CD14-positive monocyte (primary cell): Measurements from ENCODE around the gene PQBP1. TPM values are rescaled to one million over a fixed set of nuclear protein-coding genes. Genes with fewer than 3 reads are reported as not detected.

Experiments
- DNase-seq, 3 donors: peaks; one replicate each; pipeline ENCODE4 v3.0.0-alpha.2; 2011 to 2022
- H2AFZ ChIP-seq: 2 replicates; pipeline ENCODE4 v1.6.0; 2012; ENCODE audit warnings: mild to moderate bottlenecking, low read depth, low read length, inconsistent platforms; ENCODE audit not compliant: insufficient read depth, poor library complexity, severe bottlenecking
- H3K27ac ChIP-seq, 2 donors: 1 replicate in 1 of 2; 2 replicates in 1 of 2; pipeline ENCODE4 v1.5.1; 2012 to 2013; ENCODE audit warnings: low read length in 2 of 2, control low read depth in 1 of 2, inconsistent platforms in 1 of 2, low read depth in 1 of 2, mild to moderate bottlenecking in 1 of 2
- H3K27me3 ChIP-seq, 2 donors: one replicate each; pipeline versions ENCODE4 v1.6.0 to v1.6.1; 2011 to 2013; ENCODE audit warnings: low read length in 2 of 2; ENCODE audit not compliant: control insufficient read depth in 2 of 2, insufficient read depth in 2 of 2
- H3K36me3 ChIP-seq, 2 donors: replicated peaks in 1 of 2; 1 replicate in 1 of 2; 2 replicates in 1 of 2; pipeline versions ENCODE4 v1.5.1 to v1.6.1; 2012 to 2013; ENCODE audit warnings: low read length in 2 of 2, control low read depth in 1 of 2, inconsistent platforms in 1 of 2, mild to moderate bottlenecking in 1 of 2; ENCODE audit not compliant: insufficient read depth in 2 of 2, control insufficient read depth in 1 of 2
- H3K4me1 ChIP-seq, 2 donors: 1 replicate in 1 of 2; 2 replicates in 1 of 2; pipeline versions ENCODE4 v1.5.1 to v1.6.1; 2012 to 2013; ENCODE audit warnings: low read length in 2 of 2, control low read depth in 1 of 2, inconsistent platforms in 1 of 2, mild to moderate bottlenecking in 1 of 2, moderate library complexity in 1 of 2; ENCODE audit not compliant: insufficient read depth in 2 of 2, control insufficient read depth in 1 of 2
- H3K4me2 ChIP-seq: replicated peaks from 2 replicates; pipeline ENCODE3; 2012; ENCODE audit warnings: low read length, moderate library complexity, mild to moderate bottlenecking; ENCODE audit not compliant: poor library complexity, severe bottlenecking; ENCODE audit errors: extremely low read depth
- H3K4me3 ChIP-seq, 3 experiments: fragments of 200-600 bp in 1 of 3; sonication (generic) in 1 of 3; replicated peaks in 1 of 3; 1 replicate in 2 of 3; 2 replicates in 1 of 3; pipeline ENCODE4 v1.5.1; 2011 to 2013; ENCODE audit warnings: low read length in 3 of 3, mild to moderate bottlenecking in 3 of 3, control low read depth in 2 of 3, low read depth in 2 of 3, inconsistent platforms in 1 of 3, moderate library complexity in 1 of 3
- H3K79me2 ChIP-seq: 2 replicates; pipeline ENCODE4 v1.6.0; 2012; ENCODE audit warnings: mild to moderate bottlenecking, control low read depth, inconsistent platforms, low read length, moderate library complexity; ENCODE audit not compliant: insufficient read depth
- H3K9ac ChIP-seq: 2 replicates; pipeline ENCODE4 v1.6.0; 2017; ENCODE audit warnings: low read length, mild to moderate bottlenecking; ENCODE audit not compliant: insufficient read depth, poor library complexity, severe bottlenecking
- H3K9me3 ChIP-seq, 2 donors: replicated peaks in 1 of 2; 1 replicate in 1 of 2; 2 replicates in 1 of 2; pipeline versions ENCODE4 v1.5.1 to v1.6.1; 2012 to 2013; ENCODE audit warnings: low read length in 2 of 2, control low read depth in 1 of 2; ENCODE audit not compliant: control insufficient read depth in 1 of 2, insufficient read depth in 1 of 2
- H4K20me1 ChIP-seq: 2 replicates; pipeline ENCODE4 v1.6.0; 2012; ENCODE audit warnings: mild to moderate bottlenecking, low read length, control low read depth, moderate library complexity; ENCODE audit not compliant: insufficient read depth
- H3K27ac Mint-ChIP-seq, 7 donors: one replicate each; pipeline ENCODE4 v1.8.0; 2020; ENCODE audit warnings: mild to moderate bottlenecking in 7 of 7, mixed read lengths in 7 of 7, moderate library complexity in 6 of 7, inconsistent platforms in 2 of 7
- H3K27me3 Mint-ChIP-seq, 3 donors: one replicate each; pipeline ENCODE4 v1.8.0; 2021 to 2022; ENCODE audit warnings: low read depth in 3 of 3, mild to moderate bottlenecking in 3 of 3, mixed read lengths in 3 of 3, moderate library complexity in 3 of 3, inconsistent platforms in 1 of 3
- H3K36me3 Mint-ChIP-seq, 2 donors: one replicate each; pipeline ENCODE4 v1.8.0; 2020; ENCODE audit warnings: mixed read lengths in 2 of 2, inconsistent platforms in 1 of 2, mild to moderate bottlenecking in 1 of 2
- H3K4me1 Mint-ChIP-seq: one replicate; pipeline ENCODE4 v1.8.0; 2020; ENCODE audit warnings: mild to moderate bottlenecking, mixed read lengths
- H3K4me3 Mint-ChIP-seq, 2 donors: one replicate each; pipeline ENCODE4 v1.8.0; 2020; ENCODE audit warnings: mild to moderate bottlenecking in 2 of 2, mixed read lengths in 2 of 2, moderate library complexity in 1 of 2
- H3K9me3 Mint-ChIP-seq, 7 donors: one replicate each; pipeline ENCODE4 v1.8.0; 2020 to 2022; ENCODE audit warnings: mixed read lengths in 7 of 7, mild to moderate bottlenecking in 6 of 7, moderate library complexity in 6 of 7, inconsistent platforms in 2 of 7
- CTCF ChIP-seq: fragments of 200-600 bp; IDR thresholded peaks from one replicate; pipeline ENCODE4 v1.8.0; 2022; ENCODE audit warnings: antibody characterized with exemption, mild to moderate bottlenecking
- WGBS: methylation state at CpG from one replicate; pipeline ENCODE4 v1.1.5; 2013; ENCODE audit warnings: missing lambda C conversion rate; ENCODE audit not compliant: insufficient coverage; 5-methylcytosine and 5-hydroxymethylcytosine counted together
- intact Hi-C, 2 donors: fragments of 100-400 bp; cut with micrococcal nuclease; formaldehyde crosslinking; loops; one replicate each; pipeline versions ENCODE4 v1.15.0 to v1.15.1; 2023
- polyA plus RNA-seq, 3 donors: library from polyadenylated mRNA; depleted of rRNA in 1 of 3; unstranded in 2 of 3; stranded (reverse) in 1 of 3; fragments of 300-500 nt in 2 of 3; fragments of >200 nt in 1 of 3; fragmentation: Illumina TruSeq in 2 of 3; gene quantifications; 1 replicate in 2 of 3; 2 replicates in 1 of 3; pipeline ENCODE4 v1.2.3, GENCODE V29; 2012 to 2021

PQBP1 gene
- polyA plus RNA-seq, 3 donors, result 71.7 to 129 (median 78.3) TPM

- no peak overlapping the region for H3K4me3 ChIP-seq
- H3K4me2 ChIP-seq, result no peak overlapping the region
- no peak for TF ChIP-seq CTCF
- peaks cover 13% of the 10 kb centered on the region for H4K20me1 ChIP-seq
- H3K4me1 Mint-ChIP-seq, result no peaks in the 10 kb centered on the region
- H3K27me3 Mint-ChIP-seq, result peaks cover 0 to 3% (median 0%) of the 10 kb centered on the region in 3 donors
- H3K4me1 ChIP-seq, result no peaks in the 10 kb centered on the region
- no peak overlapping the region for H3K4me3 Mint-ChIP-seq
- H3K9me3 Mint-ChIP-seq, result peaks cover 0 to 3% (median 0%) of the 10 kb centered on the region in 7 donors
- intact Hi-C loops, result no loop called here
- H3K36me3 ChIP-seq, result peaks cover 34 to 65% of the 10 kb centered on the region in 2 donors
- H2AFZ ChIP-seq, result no peak overlapping the region
- H3K36me3 Mint-ChIP-seq, result peaks cover 35 to 58% of the 10 kb centered on the region in 2 donors
- no peaks in the 10 kb centered on the region for H3K9me3 ChIP-seq
- no peak overlapping the region for H3K9ac ChIP-seq
- peak overlapping the region in 1 of 7 donors; percentile 13 for H3K27ac Mint-ChIP-seq
- H3K27ac ChIP-seq, result no peak overlapping the region
- no peaks in the 10 kb centered on the region for H3K27me3 ChIP-seq
- H3K79me2 ChIP-seq, result peaks cover under 1% of the 10 kb centered on the region
- WGBS, result 98% methylated on average over 10 of the region's 14 CpGs
- DNase-seq, result no peak
Observed at GRCh38 chrX:48904626-48905025, 6.9 kb downstream of the PQBP1 start.

- Histone ChIP-seq H3K27me3 (no peaks in the 10 kb centered on the region), H3K9ac (no peak overlapping the region), H4K20me1 (peaks cover 11% of the 10 kb centered on the region), H3K4me3 (no peak overlapping the region), H2AFZ (no peak overlapping the region), H3K36me3 (peaks cover 34 to 66% of the 10 kb centered on the region in 2 donors), H3K9me3 (no peaks in the 10 kb centered on the region), H3K4me2 (no peak overlapping the region), H3K79me2 (peaks cover 5% of the 10 kb centered on the region), H3K4me1 (peaks cover under 1 to 2% of the 10 kb centered on the region in 2 donors), H3K27ac (no peak overlapping the region)
- TF ChIP-seq CTCF, result no peak
- Mint-ChIP-seq H3K27ac (no peak overlapping the region), H3K9me3 (peaks cover 0 to 3% (median 0%) of the 10 kb centered on the region in 7 donors), H3K4me1 (peaks cover 2% of the 10 kb centered on the region), H3K27me3 (peaks cover 0 to 3% (median 0%) of the 10 kb centered on the region in 3 donors), H3K4me3 (no peak overlapping the region), H3K36me3 (peaks cover 35 to 60% of the 10 kb centered on the region in 2 donors)
- DNase-seq, result no peak
- WGBS, result 95% methylated on average over 17 of the region's 20 CpGs
- intact Hi-C loops, result no loop called here
Observed at GRCh38 chrX:48905090-48905790, 7.5 kb downstream of the PQBP1 start.
